GM12891 (cell line): Measurements from ENCODE around the gene AKAP8.
"Not testable (repeated sequence)": the region's sequence is repeated elsewhere in the genome, so short reads cannot be mapped to it uniquely, and the experiment has no call there.

Experiments used
- POLR2A ChIP-seq: IDR thresholded peaks from 2 replicates; pipeline ENCODE4 v1.6.1; 2011; ENCODE audit warnings: low read depth, low read length, control low read depth
- POLR2AphosphoS5 ChIP-seq: IDR thresholded peaks from 2 replicates; pipeline ENCODE4 v1.6.1; 2011; ENCODE audit warnings: low read depth, low read length, control low read depth

DNA sequence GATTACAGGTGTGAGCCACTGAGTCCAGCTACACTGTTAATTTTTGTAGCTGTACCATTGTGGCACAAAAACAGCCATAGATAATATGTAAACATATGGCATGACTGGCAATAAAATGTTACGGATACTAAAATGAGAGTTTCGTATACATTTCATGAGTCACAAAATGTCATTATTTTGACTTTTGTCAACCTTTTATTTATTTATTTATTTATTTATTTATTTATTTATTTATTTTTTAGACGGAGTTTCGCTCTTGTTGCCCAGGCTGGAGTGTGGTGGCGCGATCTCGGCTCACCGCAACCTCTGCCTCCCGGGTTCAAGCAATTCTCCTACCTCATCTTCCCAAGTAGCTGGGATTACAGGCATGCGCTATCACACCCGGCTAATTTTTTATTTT, 38.3 kb downstream of the AKAP8 start:
- TF ChIP-seq POLR2AphosphoS5, POLR2A: not testable (repeated sequence)
